ENCODE measurements around the gene TMEM97. TPM values are rescaled to one million over a fixed set of nuclear protein-coding genes. Genes with fewer than 3 reads are reported as not detected.

Gene TMEM97
- polyA plus RNA-seq, 1 donor from 2014 or later, result 16.9 TPM

GRCh38 chr17:28367641-28368305 lies 48.8 kb downstream of the TMEM97 start:
- Histone ChIP-seq H3K9me2 (ENCODE audit: insufficient read depth, low read length) (no peaks in the 10 kb centered on the region), H3K27ac (ENCODE audit: low read length) (no peak overlapping the region), H3K36me3 (ENCODE audit: insufficient read depth, low read length) (no peaks in the 10 kb centered on the region), H3F3A (ENCODE audit: insufficient read depth, low read length, poor library complexity, severe bottlenecking) (peaks cover 3% of the 10 kb centered on the region), H3K4me2 (ENCODE audit: low read length) (no peak overlapping the region), H3K27me3 (ENCODE audit: insufficient read depth, low read depth, low read length) (no peaks in the 10 kb centered on the region), H4K20me1 (ENCODE audit: insufficient read depth) (no peaks in the 10 kb centered on the region), H3K4me3 (ENCODE audit: low read length) (no peak overlapping the region), H2AFZ (ENCODE audit: low read depth, low read length) (no peak overlapping the region), H3K9me3 (ENCODE audit: low read length) (no peaks in the 10 kb centered on the region), H3K79me2 (replicated peaks; ENCODE audit: insufficient read depth, low read length) (peaks cover under 1% of the 10 kb centered on the region), H3K9ac (ENCODE audit: low read length) (no peak overlapping the region)
- no peak for TF ChIP-seq REST (IDR thresholded peaks at IDR 0.05; ENCODE audit: borderline replicate concordance)
- TF ChIP-seq EZH2 (IDR thresholded peaks at IDR 0.05; ENCODE audit: borderline replicate concordance, insufficient read depth, low read length, poor library complexity, severe bottlenecking), result no peak
- TF ChIP-seq EP300 (conservative IDR thresholded peaks at IDR 0.05; ENCODE audit: poor library complexity, severe bottlenecking), result no peak
- TF ChIP-seq MXI1 (conservative IDR thresholded peaks at IDR 0.05; ENCODE audit: poor library complexity, severe bottlenecking), result no peak
- no peak for TF ChIP-seq POLR2AphosphoS5 (IDR thresholded peaks at IDR 0.05)
- TF ChIP-seq SMC3 (conservative IDR thresholded peaks at IDR 0.05; ENCODE audit: poor library complexity), result no peak
- no peak for TF ChIP-seq TAF1 (IDR thresholded peaks at IDR 0.05; ENCODE audit: low read depth)
- no peak for TF ChIP-seq RAD21 (conservative IDR thresholded peaks at IDR 0.05)
- no peak for TF ChIP-seq CTCF (IDR thresholded peaks at IDR 0.05; ENCODE audit: poor library complexity, severe bottlenecking)

GRCh38 chr17:28368306-28368831 lies 49.4 kb downstream of the TMEM97 start:
- no peaks in the 10 kb centered on the region for H3K9me3 ChIP-seq (ENCODE audit: low read length)
- no peaks in the 10 kb centered on the region for H3K36me3 ChIP-seq (ENCODE audit: insufficient read depth, low read length)
- no peak for TF ChIP-seq POLR2AphosphoS5 (IDR thresholded peaks at IDR 0.05)
- no peak for TF ChIP-seq REST (IDR thresholded peaks at IDR 0.05; ENCODE audit: borderline replicate concordance)
- no peak for TF ChIP-seq CTCF (IDR thresholded peaks at IDR 0.05; ENCODE audit: poor library complexity, severe bottlenecking)
- TF ChIP-seq SMC3 (conservative IDR thresholded peaks at IDR 0.05; ENCODE audit: poor library complexity), result no peak
- TF ChIP-seq TAF1 (IDR thresholded peaks at IDR 0.05; ENCODE audit: low read depth), result no peak
- TF ChIP-seq MXI1 (conservative IDR thresholded peaks at IDR 0.05; ENCODE audit: poor library complexity, severe bottlenecking), result no peak
- TF ChIP-seq EP300 (conservative IDR thresholded peaks at IDR 0.05; ENCODE audit: poor library complexity, severe bottlenecking), result no peak
- TF ChIP-seq EZH2 (IDR thresholded peaks at IDR 0.05; ENCODE audit: borderline replicate concordance, insufficient read depth, low read length, poor library complexity, severe bottlenecking), result no peak
- TF ChIP-seq RAD21 (conservative IDR thresholded peaks at IDR 0.05), result no peak
- H3K9me2 ChIP-seq (ENCODE audit: insufficient read depth, low read length), result no peaks in the 10 kb centered on the region
- H3K4me3 ChIP-seq (ENCODE audit: low read length), result no peak overlapping the region
- H2AFZ ChIP-seq (ENCODE audit: low read depth, low read length), result no peak overlapping the region
- H3K79me2 ChIP-seq (replicated peaks; ENCODE audit: insufficient read depth, low read length), result peaks cover 3% of the 10 kb centered on the region
- H3F3A ChIP-seq (ENCODE audit: insufficient read depth, low read length, poor library complexity, severe bottlenecking), result peaks cover 3% of the 10 kb centered on the region
- H4K20me1 ChIP-seq (ENCODE audit: insufficient read depth), result no peaks in the 10 kb centered on the region
- no peak overlapping the region for H3K27ac ChIP-seq (ENCODE audit: low read length)
- H3K9ac ChIP-seq (ENCODE audit: low read length), result no peak overlapping the region
- no peaks in the 10 kb centered on the region for H3K27me3 ChIP-seq (ENCODE audit: insufficient read depth, low read depth, low read length)
- H3K4me2 ChIP-seq (ENCODE audit: low read length), result no peak overlapping the region

All from neural cell (in vitro differentiated cells).